ENCODE results near the gene FATE1. TPM values are rescaled to one million over a fixed set of nuclear protein-coding genes. Genes with fewer than 3 reads are reported as not detected.

FATE1 gene
- total and polyA plus RNA-seq, 2 of the 8 experiments (the other 6 are each of a cell fraction or from before 2014, with no cell fraction given) = 0.12 TPM; not detected in 1

DNA sequence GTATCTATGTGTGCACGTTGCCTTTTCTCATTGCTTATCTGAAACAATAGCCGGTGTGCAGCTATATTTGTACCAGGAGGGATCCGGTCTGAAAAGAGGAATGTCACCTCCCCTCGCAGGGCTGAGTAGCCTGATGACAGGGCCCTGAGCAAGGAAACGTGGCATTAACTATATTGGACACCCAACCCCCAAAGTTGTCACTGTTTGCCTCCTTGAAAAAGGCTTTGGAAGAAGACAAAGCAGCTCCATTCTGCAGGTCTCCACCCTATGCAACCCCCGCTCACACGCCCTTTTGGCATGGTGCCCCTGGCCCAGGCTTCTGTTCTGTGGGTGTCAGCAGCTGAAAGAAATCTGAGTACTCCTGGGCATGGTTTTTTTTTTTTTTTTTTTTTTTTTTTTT is 12.3 kb upstream of the FATE1 start:
- ChIA-PET POLR2A (ENCODE audit: partially characterized antibody) (no interaction called here), CTCF (ENCODE audit: partially characterized antibody) (interaction anchor here (1.5 kb wide), 1 partner anchor 11 kb away, joined by 3 read pairs; no protein-coding TSS in a partner anchor)
- H3K9me3 ChIP-seq (ENCODE audit: insufficient read depth in 2 of 2, low read depth in 1 of 2, low read length in 1 of 2) = no peaks in the 10 kb centered on the region
- no peak overlapping the region for H2BK15ac ChIP-seq (ENCODE audit: low read length)
- H2BK5ac ChIP-seq (ENCODE audit: low read depth, low read length) = no peak overlapping the region
- no peak overlapping the region for H2BK120ac ChIP-seq (replicated peaks; ENCODE audit: low read depth, low read length)
- FAIRE-seq (no peak), DNase-seq (ENCODE audit: low read depth in 1 of 2, low spot score in 2 of 2) (no peak)
- no peaks in the 10 kb centered on the region for H3K36me3 ChIP-seq (ENCODE audit: control insufficient read depth in 2 of 4, insufficient read depth in 4 of 4, low read length in 3 of 4)
- H3K4me3 ChIP-seq (ENCODE audit: extremely low read depth in 1 of 4, insufficient read depth in 2 of 4, low read depth in 3 of 4, low read length in 4 of 4) = no peak overlapping the region
- no peaks in the 10 kb centered on the region for H3K79me1 ChIP-seq (ENCODE audit: low read depth, low read length)
- no peak overlapping the region for H3K56ac ChIP-seq (replicated peaks; ENCODE audit: insufficient read length, low read depth, low read length)
- H4K91ac ChIP-seq (replicated peaks; ENCODE audit: insufficient read length, low read length) = no peak overlapping the region
- H3K23me2 ChIP-seq (ENCODE audit: low read depth, low read length) = no peaks in the 10 kb centered on the region
- H2BK20ac ChIP-seq (ENCODE audit: low read length) = no peak overlapping the region
- H4K8ac ChIP-seq (ENCODE audit: extremely low read depth, insufficient read depth, low read length) = no peak overlapping the region
- no peak overlapping the region for H3K4me2 ChIP-seq (ENCODE audit: insufficient read depth in 1 of 2, low read depth in 2 of 2, low read length in 2 of 2)
- no peaks in the 10 kb centered on the region for H3K79me2 ChIP-seq (ENCODE audit: control insufficient read depth in 1 of 2, insufficient read depth in 2 of 2, low read length in 2 of 2)
- H4K20me1 ChIP-seq (replicated peaks in 1 of 2; ENCODE audit: control insufficient read depth in 1 of 2, insufficient read depth in 2 of 2, low read length in 2 of 2) = no peaks in the 10 kb centered on the region
- no peaks in the 10 kb centered on the region for H3K4me1 ChIP-seq (replicated peaks in 1 of 4; ENCODE audit: control insufficient read depth in 3 of 4, insufficient read depth in 4 of 4, low read length in 3 of 4)
- H3K9ac ChIP-seq (replicated peaks in 1 of 4; ENCODE audit: extremely low read depth in 1 of 4, low read depth in 3 of 4, low read length in 3 of 4) = no peak overlapping the region
- no peaks in the 10 kb centered on the region for H3K27me3 ChIP-seq (replicated peaks in 1 of 4; ENCODE audit: control insufficient read depth in 3 of 4, extremely low read depth in 1 of 4, insufficient read depth in 3 of 4, low read length in 3 of 4)
- H2AFZ ChIP-seq (ENCODE audit: low read length) = no peak overlapping the region
- H2BK12ac ChIP-seq (ENCODE audit: low read depth, low read length) = no peak overlapping the region
- H2AK5ac ChIP-seq (ENCODE audit: low read depth, low read length) = no peak overlapping the region
- H3K27ac ChIP-seq (ENCODE audit: low read depth, low read length) = no peak overlapping the region
- TF ChIP-seq TEAD4 (IDR thresholded peaks at IDR 0.05; ENCODE audit: low read depth, low read length) (no peak), EGR1 (IDR thresholded peaks at IDR 0.05; ENCODE audit: borderline replicate concordance, low read depth, low read length) (no peak)
- TF ChIP-seq, protein P1, sequence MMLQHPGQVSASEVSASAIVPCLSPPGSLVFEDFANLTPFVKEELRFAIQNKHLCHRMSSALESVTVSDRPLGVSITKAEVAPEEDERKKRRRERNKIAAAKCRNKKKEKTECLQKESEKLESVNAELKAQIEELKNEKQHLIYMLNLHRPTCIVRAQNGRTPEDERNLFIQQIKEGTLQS (IDR thresholded peaks at IDR 0.05; ENCODE audit: insufficient read depth, low read depth, low read length) = no peak
- 93% methylated on average over 7 of the region's 7 CpGs; no CpG with 5 or more reads in 1 of the 2 experiments for WGBS, 2 experiments (ENCODE audit: extremely low coverage in 1 of 2, insufficient coverage in 1 of 2, insufficient read length in 1 of 2, insufficient replicate concordance in 2 of 2, low coverage in 1 of 2, low lambda C conversion rate in 2 of 2, missing lambda C conversion rate in 1 of 2)
- H3K18ac ChIP-seq (ENCODE audit: extremely low read depth, low read length) = no peak overlapping the region
- H3K4ac ChIP-seq (replicated peaks; ENCODE audit: insufficient read length, low read depth, low read length) = no peak overlapping the region
- H3K23ac ChIP-seq (ENCODE audit: insufficient read length) = no peak overlapping the region
- H4K5ac ChIP-seq (ENCODE audit: insufficient read length, low read depth, low read length) = no peak overlapping the region
- no peak overlapping the region for H3K14ac ChIP-seq (ENCODE audit: insufficient read length)

Data from H1 (cell line).